ENCODE measurements around the gene MED15. TPM values are rescaled to one million over a fixed set of nuclear protein-coding genes. Genes with fewer than 3 reads are reported as not detected.

The MED15 gene
- total and polyA plus RNA-seq, 9 donors, result 15.3 to 52.4 (median 42.4) TPM

DNA sequence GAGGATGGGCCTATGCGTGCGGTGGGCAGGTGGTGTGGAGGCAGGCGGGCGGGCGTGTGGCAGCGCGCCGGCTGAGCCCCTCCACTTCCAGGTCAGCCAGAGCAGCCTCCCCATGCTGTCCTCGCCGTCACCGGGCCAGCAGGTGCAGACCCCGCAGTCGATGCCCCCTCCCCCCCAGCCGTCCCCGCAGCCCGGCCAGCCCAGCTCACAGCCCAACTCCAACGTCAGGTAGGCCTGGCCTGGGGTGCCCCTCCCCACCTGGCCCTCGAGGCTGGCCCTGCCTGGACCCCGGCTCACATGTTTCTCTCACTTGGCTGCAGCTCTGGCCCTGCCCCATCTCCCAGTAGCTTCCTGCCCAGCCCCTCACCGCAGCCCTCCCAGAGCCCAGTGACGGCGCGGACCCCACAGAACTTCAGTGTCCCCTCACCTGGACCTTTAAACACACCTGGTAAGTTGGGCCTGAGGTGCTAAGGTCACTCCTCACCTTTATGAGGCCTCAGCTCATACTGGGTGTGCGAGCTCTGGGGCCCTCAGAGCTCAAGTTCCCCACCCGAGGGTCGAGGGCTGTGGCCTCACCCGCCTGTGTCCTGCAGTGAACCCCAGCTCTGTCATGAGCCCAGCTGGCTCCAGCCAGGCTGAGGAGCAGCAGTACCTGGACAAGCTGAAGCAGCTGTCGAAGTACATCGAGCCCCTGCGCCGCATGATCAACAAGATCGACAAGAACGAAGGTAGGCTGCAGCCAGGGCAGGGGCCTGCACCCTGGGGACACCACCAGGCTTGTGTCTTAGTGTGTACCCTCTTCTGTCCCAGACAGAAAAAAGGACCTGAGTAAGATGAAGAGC is 75.3 kb downstream of the MED15 start:
- WGBS (ENCODE audit: insufficient coverage), result 91% methylated on average over 28 of the region's 33 CpGs
- H3K9me3 ChIP-seq (replicated peaks; ENCODE audit: control insufficient read depth, low read depth, low read length), result no peaks in the 10 kb centered on the region
- H3K36me3 ChIP-seq (ENCODE audit: control insufficient read depth, insufficient read depth, low read length), result peaks cover 97% of the 10 kb centered on the region
- no peak for DNase-seq
- H3K27me3 ChIP-seq (ENCODE audit: control insufficient read depth, insufficient read depth, low read length), result no peaks in the 10 kb centered on the region
- no peak overlapping the region for H3K27ac ChIP-seq (ENCODE audit: low read length)
- no peak overlapping the region for H3K4me3 ChIP-seq (ENCODE audit: low read length)
- peaks cover 23% of the 10 kb centered on the region for H3K4me1 ChIP-seq (ENCODE audit: control insufficient read depth, insufficient read depth, low read length)

DNA sequence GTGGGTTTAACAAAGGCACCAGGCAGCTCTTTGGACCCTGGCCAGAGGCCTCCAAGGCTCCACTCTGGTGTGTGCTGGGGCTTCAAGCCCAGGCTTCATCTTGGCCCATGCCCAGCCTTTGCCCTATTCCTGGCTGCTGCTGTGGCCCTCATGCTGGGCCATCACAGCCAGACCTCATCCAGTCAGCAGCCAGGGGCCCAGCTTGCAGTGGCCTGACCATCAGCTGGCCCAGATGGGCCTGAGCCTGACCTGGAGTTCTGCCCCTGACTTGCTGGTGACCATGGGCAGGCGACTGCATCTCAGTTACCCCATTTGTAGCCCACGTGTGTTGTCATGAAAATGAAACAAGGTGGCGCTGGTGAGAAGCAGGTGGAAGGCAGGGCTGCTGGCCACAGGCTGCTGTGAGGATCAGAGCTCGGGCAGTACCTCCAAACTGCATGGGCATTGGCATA is 76.1 kb downstream of the MED15 start:
- WGBS (ENCODE audit: insufficient coverage), result 68% methylated on average over 3 of the region's 4 CpGs
- no peak for DNase-seq

DNA sequence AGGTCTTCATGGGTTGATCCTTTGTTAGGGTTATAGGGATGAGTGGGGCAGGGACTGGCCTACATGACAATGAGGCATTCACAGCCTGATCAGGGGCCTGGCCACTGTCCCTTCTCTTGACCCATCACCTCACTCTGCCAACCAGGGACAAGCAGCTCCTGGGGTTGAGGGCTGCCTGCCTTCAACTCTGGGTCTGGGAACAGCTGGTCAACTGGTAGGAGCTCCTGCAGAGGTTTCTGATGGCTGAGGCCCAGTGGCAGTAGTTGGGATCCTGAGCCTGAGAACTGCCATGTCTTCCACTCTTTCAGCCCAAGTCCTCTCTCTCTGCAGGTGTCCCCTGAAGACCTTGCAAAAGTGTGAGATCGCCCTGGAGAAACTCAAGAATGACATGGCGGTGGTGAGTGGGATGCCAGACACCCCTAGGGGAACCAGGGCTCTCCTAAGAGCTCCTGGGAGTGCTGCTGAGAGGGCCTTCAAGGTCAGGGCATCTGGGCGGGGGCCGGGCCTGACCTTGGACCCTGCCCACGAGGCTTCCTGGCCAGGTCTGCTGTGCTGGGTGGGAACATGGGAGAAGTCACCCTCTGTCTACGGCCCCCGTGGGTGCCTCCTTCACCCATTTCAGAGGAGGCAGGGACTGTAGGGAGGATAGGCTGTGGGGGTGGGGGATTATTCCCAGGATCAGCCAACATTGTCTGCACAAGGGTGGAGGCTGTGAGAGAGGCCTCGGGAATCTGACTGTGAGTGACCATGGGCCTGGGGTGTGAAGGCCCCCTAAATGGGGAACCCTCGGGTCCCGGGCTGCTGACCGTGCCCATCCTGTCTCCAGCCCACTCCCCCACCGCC is 76.8 kb downstream of the MED15 start:
- Histone ChIP-seq H3K4me3 (ENCODE audit: low read length) (no peak overlapping the region), H3K9me3 (replicated peaks; ENCODE audit: control insufficient read depth, low read depth, low read length) (no peaks in the 10 kb centered on the region), H3K27me3 (ENCODE audit: control insufficient read depth, insufficient read depth, low read length) (no peaks in the 10 kb centered on the region), H3K27ac (ENCODE audit: low read length) (no peak overlapping the region), H3K36me3 (ENCODE audit: control insufficient read depth, insufficient read depth, low read length) (peaks cover 88% of the 10 kb centered on the region), H3K4me1 (ENCODE audit: control insufficient read depth, insufficient read depth, low read length) (peaks cover 17% of the 10 kb centered on the region)
- DNase-seq, result no peak
- WGBS (ENCODE audit: insufficient coverage), result 85% methylated on average over 11 of the region's 12 CpGs

More for the DNA sequence above, 76.1 kb downstream of the MED15 start:
- Histone ChIP-seq H3K9me3 (replicated peaks; ENCODE audit: control insufficient read depth, low read depth, low read length) (no peaks in the 10 kb centered on the region), H3K27me3 (ENCODE audit: control insufficient read depth, insufficient read depth, low read length) (no peaks in the 10 kb centered on the region), H3K36me3 (ENCODE audit: control insufficient read depth, insufficient read depth, low read length) (peaks cover 95% of the 10 kb centered on the region), H3K4me3 (ENCODE audit: low read length) (no peak overlapping the region), H3K4me1 (ENCODE audit: control insufficient read depth, insufficient read depth, low read length) (peaks cover 18% of the 10 kb centered on the region), H3K27ac (ENCODE audit: low read length) (no peak overlapping the region)

DNA sequence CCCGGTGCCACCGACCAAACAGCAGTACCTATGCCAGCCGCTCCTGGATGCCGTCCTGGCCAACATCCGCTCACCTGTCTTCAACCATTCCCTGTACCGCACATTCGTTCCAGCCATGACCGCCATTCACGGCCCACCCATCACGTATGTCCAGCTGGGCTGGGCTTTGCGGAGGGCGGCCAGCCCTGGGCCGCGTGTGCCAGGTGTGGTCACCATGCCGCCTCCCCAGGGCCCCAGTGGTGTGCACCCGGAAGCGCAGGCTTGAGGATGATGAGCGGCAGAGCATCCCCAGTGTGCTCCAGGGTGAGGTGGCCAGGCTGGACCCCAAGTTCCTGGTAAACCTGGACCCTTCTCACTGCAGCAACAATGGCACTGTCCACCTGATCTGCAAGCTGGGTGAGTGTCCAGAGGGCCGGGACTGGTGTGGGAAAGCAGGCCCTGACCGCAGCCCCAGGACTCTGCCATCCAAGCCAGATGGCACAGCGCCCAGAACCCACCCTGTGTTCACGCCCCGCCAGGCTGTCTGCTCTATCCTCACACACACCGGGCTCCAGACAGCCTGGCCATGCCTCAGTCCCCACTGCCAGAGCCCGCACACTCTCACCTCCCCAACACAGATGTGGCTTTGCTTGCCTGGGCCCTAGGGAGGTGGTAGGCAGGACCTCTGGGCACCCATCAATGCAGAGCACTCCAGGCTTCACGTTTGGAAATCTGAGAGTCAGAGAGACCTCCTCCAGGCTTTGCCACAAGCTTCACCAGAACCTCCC is 77.6 kb downstream of the MED15 start:
- H3K4me1 ChIP-seq (ENCODE audit: control insufficient read depth, insufficient read depth, low read length), result peaks cover 14% of the 10 kb centered on the region
- no peak overlapping the region for H3K27ac ChIP-seq (ENCODE audit: low read length)
- no peak for DNase-seq
- no peak overlapping the region for H3K4me3 ChIP-seq (ENCODE audit: low read length)
- WGBS (ENCODE audit: insufficient coverage), result 89% methylated on average over 24 of the region's 26 CpGs
- H3K36me3 ChIP-seq (ENCODE audit: control insufficient read depth, insufficient read depth, low read length), result peaks cover 80% of the 10 kb centered on the region
- H3K9me3 ChIP-seq (replicated peaks; ENCODE audit: control insufficient read depth, low read depth, low read length), result no peaks in the 10 kb centered on the region
- no peaks in the 10 kb centered on the region for H3K27me3 ChIP-seq (ENCODE audit: control insufficient read depth, insufficient read depth, low read length)

DNA sequence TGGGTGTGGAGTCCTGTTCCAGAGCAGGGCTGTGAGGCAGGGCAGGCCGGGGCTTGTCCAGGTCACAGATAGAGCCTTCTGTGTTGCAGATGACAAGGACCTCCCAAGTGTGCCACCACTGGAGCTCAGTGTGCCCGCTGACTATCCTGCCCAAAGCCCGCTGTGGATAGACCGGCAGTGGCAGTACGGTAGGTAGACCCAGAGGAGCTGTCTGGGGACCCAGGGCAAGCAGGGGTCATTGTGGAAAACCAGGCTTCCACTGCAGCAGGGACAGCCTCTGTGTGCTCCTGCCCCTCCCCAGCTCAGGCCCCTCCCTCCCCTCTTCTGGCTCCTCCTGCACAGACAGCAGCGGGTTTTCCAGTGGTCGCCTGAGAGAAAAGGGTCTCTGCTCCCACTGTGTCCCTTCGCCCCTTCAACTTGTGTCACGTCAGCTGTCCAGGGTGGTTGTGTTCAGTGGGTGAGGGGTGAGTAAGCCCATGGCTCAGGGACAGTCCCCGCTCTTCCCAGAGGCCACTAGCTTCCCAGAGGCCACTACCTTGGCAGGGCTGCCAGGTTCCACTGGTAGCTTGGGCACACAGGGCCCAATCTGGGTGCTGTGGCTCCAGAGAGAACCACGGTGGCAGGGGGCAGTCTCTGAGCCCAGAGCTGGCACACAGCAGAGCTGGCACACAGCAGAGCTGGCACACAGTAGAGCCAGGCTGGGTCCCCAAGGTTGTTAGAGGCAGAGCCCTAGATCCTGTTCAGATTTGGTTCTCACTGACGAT is 78.4 kb downstream of the MED15 start:
- peaks cover 72% of the 10 kb centered on the region for H3K36me3 ChIP-seq (ENCODE audit: control insufficient read depth, insufficient read depth, low read length)
- no peak overlapping the region for H3K27ac ChIP-seq (ENCODE audit: low read length)
- H3K4me3 ChIP-seq (ENCODE audit: low read length), result no peak overlapping the region
- peaks cover 12% of the 10 kb centered on the region for H3K4me1 ChIP-seq (ENCODE audit: control insufficient read depth, insufficient read depth, low read length)
- DNase-seq, result no peak
- 89% methylated on average over 8 of the region's 12 CpGs for WGBS (ENCODE audit: insufficient coverage)
- no peaks in the 10 kb centered on the region for H3K27me3 ChIP-seq (ENCODE audit: control insufficient read depth, insufficient read depth, low read length)
- H3K9me3 ChIP-seq (replicated peaks; ENCODE audit: control insufficient read depth, low read depth, low read length), result no peaks in the 10 kb centered on the region

DNA sequence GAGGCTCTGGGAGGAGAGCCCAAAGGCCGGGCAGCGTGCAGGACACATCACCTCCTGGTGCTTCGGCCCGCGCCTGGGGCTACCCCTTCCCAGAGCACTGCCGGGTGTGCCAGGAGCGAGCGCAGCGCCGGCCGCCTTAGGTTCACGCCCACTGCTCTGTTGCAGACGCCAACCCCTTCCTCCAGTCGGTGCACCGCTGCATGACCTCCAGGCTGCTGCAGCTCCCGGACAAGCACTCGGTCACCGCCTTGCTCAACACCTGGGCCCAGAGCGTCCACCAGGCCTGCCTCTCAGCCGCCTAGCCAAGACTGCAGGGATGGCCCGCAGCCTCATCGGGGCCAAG is 79.0 kb downstream of the MED15 start:
- Histone ChIP-seq H3K27ac (ENCODE audit: low read length) (no peak overlapping the region), H3K9me3 (replicated peaks; ENCODE audit: control insufficient read depth, low read depth, low read length) (no peaks in the 10 kb centered on the region), H3K4me3 (ENCODE audit: low read length) (no peak overlapping the region), H3K27me3 (ENCODE audit: control insufficient read depth, insufficient read depth, low read length) (no peaks in the 10 kb centered on the region), H3K4me1 (ENCODE audit: control insufficient read depth, insufficient read depth, low read length) (peaks cover 12% of the 10 kb centered on the region), H3K36me3 (ENCODE audit: control insufficient read depth, insufficient read depth, low read length) (peaks cover 68% of the 10 kb centered on the region)
- WGBS (ENCODE audit: insufficient coverage), result 89% methylated on average over 20 of the region's 22 CpGs
- no peak for DNase-seq

DNA sequence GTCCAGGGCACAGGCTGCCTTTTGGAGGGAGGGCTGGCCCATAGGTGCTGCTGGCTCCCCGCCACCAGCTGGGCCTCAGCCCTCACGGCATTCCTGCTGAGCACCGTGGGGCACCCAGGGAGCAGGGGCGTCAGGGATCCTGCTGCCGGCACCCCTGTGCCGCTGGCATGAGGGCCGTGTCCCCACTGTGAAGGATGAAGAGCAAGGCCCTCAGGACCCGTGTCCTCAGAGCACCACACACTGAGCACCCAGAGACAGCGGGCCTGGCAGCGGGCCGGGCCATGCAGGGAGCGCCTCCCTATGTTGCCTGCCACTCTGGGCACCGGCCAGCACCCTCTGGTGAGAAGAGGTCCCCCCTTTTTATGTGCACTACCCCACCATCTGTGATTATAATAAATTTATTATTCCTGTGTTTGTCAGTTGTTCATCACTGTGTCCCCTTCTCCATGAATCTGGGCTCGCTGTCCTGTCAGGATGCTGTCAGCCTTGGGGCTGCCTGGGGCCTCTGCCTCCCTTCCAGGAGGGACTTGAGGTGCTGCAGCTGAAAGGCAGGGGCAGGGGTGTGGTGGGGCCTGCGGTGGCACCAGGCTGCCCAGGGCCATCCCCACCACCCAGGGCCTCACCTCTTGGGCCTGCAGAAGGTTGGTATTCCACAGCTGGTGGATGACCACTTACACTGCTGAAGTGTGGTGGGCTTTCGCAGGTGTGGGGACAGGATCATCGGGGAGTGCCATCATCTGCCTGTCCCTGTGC is 80.0 kb downstream of the MED15 start:
- Histone ChIP-seq H3K4me1 (ENCODE audit: control insufficient read depth, insufficient read depth, low read length) (peaks cover 12% of the 10 kb centered on the region), H3K27me3 (ENCODE audit: control insufficient read depth, insufficient read depth, low read length) (no peaks in the 10 kb centered on the region), H3K9me3 (replicated peaks; ENCODE audit: control insufficient read depth, low read depth, low read length) (no peaks in the 10 kb centered on the region), H3K27ac (ENCODE audit: low read length) (no peak overlapping the region), H3K36me3 (ENCODE audit: control insufficient read depth, insufficient read depth, low read length) (peaks cover 58% of the 10 kb centered on the region), H3K4me3 (ENCODE audit: low read length) (no peak overlapping the region)
- 90% methylated on average over 13 of the region's 17 CpGs for WGBS (ENCODE audit: insufficient coverage)
- DNase-seq, result no peak

DNA sequence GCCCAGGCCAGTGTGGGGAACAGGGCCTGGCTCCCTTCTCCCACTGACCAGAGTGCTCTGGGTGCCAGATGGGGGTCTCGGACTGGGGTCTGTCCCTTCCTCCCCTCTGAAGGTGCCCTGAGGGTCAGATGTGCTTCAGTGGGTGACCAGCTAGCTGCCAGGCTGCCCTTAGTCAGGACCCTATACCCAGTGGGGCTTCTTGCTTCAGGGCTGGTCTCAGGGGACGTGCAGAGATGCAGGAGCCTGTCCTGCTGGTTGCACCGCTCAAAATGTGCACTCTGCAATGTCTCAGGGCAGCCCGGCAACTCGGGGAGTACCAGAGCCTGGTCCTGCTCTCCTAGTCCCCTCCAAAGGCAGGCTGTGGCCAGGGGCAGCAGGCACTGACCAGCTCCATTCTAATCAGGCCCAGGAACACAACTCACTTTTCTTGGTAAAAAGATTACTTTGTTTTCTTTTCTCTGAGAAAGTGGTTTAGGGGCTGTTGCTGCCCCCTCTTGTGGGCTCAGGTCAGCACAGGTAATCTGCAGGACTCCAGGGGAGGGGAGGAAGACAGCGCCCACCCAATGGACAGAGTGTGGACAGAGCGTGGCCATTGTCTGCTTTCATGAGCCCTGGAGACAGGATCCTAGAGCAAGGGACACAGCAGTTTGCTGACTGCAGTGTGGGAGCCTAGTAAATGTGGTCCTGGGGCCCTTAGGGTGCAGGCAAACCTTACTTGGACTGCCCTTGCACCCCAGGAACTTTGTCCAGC is 80.9 kb downstream of the MED15 start:
- H3K4me3 ChIP-seq (ENCODE audit: low read length), result no peak overlapping the region
- H3K4me1 ChIP-seq (ENCODE audit: control insufficient read depth, insufficient read depth, low read length), result peaks cover 12% of the 10 kb centered on the region
- H3K27me3 ChIP-seq (ENCODE audit: control insufficient read depth, insufficient read depth, low read length), result no peaks in the 10 kb centered on the region
- H3K27ac ChIP-seq (ENCODE audit: low read length), result no peak overlapping the region
- DNase-seq, result no peak
- H3K36me3 ChIP-seq (ENCODE audit: control insufficient read depth, insufficient read depth, low read length), result peaks cover 49% of the 10 kb centered on the region
- 79% methylated on average over 7 of the region's 7 CpGs for WGBS (ENCODE audit: insufficient coverage)
- no peaks in the 10 kb centered on the region for H3K9me3 ChIP-seq (replicated peaks; ENCODE audit: control insufficient read depth, low read depth, low read length)

Measured in muscle of leg (tissue), 11 donors.